Measurements from ENCODE around the gene INPP5D.

INPP5D gene

GRCh38 chr2:233209533-233210171 is 149.5 kb downstream of the INPP5D start:
- DNase-seq (ENCODE audit: low spot score), result no peak

- DNase-seq (ENCODE audit: low spot score), result no peak
Observed at GRCh38 chr2:233210281-233210680, 150.1 kb downstream of the INPP5D start.

GRCh38 chr2:233210843-233211547 is 150.9 kb downstream of the INPP5D start:
- DNase-seq (ENCODE audit: low spot score), result no peak

GRCh38 chr2:233211548-233211895 is 151.4 kb downstream of the INPP5D start:
- no peak for DNase-seq (ENCODE audit: low spot score)

DNA sequence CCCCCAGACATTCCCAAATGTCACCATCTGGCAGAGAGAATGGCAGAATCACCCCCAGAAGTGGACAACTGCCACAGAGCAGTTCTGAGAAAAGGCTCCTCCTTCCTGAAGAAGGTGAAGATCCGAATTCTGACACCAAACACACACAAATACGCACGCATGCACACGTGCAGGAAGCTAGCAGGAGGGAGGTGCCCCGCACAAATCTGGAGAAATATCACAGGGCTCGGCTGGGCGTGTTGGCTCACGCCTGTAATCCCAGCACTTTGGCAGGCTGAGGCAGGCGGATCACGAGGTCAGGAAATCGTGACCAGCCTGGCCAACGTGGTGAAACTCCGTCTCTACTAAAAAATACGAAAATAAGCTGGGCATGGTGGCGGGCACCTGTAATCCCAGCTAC is 152.9 kb downstream of the INPP5D start:
- DNase-seq (ENCODE audit: low spot score), result no peak

DNA sequence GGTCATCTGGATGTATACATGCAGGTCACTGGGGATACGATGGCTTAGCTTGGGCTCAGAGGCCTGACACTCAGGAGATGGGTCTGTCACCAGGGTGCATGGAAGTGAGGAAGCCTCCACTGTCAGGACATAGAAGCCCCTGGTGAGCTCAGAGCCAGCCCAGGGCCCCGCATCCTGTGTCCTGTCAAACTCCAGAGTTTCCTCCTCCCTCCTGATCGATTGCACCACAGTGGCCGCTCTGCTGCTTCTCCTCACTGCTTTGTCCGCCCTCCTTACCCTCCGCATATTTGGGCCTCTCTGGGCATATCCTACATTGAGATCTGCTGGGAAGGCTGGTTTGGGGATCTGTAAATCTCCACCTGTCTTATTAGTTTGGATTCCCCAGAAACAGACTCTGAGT is 153.8 kb downstream of the INPP5D start:
- no peak for DNase-seq (ENCODE audit: low spot score)

DNA sequence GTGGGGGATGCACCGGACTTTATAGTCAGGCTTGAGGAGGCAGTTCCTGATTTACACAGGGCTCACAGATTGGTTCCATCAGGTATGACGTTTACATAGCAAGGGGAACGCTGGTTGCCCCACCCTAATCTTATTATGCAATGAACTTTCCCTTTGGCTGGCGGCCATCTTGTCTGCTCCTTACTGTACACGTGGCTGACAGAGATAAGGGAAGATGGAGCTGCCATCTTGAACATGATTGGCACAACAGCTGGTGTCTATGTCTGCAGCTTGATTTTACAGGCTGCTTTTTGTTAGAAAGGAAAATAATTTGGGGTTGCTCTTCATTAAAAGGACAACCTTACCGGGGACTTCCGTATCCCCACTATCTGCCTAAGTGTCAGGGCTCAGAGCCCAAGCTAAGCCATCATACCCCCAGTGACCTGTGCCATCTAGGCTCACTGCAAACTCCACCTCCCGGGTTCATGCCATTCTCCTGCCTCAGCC is 157.8 kb downstream of the INPP5D start:
- no peak for DNase-seq (ENCODE audit: low spot score)

DNA sequence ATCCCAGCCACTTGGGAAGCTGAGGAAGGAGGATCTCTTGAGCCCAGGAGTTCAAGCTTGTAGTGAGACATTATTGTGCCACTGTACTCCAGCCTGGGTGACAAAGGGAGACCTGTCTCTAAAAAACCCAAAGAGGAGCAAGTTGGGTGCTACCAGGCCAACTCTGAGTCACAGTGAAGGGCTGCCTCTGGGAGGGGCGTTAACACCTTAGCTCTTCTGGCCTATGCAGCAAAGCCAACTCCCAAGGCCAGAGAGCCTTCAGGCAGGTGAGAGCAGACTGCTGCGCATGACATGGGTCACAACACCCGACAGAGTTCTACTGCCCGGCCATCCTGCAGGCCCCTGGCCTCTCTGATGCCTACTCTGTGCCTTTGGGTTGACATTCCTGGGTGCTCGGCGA is 158.7 kb downstream of the INPP5D start:
- no peak for DNase-seq (ENCODE audit: low spot score)

DNA sequence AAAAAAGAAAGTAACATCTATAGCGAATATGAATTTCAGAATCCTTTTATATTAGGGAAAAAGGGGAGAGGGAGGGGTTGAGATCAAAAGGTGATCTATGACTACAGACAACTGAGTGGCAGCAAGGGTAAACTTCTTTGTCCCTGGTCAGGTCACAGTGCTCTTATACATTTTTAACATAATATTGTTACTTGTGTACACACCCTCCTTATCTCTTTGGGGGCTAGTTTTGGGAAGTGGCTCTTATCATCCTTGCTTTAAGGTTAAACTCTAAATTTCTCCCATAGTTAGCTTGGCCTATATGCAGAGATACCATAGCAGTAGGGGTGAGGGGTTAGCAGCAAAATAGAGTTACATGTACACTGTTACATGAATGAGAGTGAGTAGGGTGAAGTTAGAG is 159.7 kb downstream of the INPP5D start:
- no peak for DNase-seq (ENCODE audit: low spot score)

GRCh38 chr2:233221378-233222063 is 161.4 kb downstream of the INPP5D start:
- DNase-seq (ENCODE audit: low spot score), result no peak

GRCh38 chr2:233223059-233223894 is 163.1 kb downstream of the INPP5D start:
- no peak for DNase-seq (ENCODE audit: low spot score)

DNA sequence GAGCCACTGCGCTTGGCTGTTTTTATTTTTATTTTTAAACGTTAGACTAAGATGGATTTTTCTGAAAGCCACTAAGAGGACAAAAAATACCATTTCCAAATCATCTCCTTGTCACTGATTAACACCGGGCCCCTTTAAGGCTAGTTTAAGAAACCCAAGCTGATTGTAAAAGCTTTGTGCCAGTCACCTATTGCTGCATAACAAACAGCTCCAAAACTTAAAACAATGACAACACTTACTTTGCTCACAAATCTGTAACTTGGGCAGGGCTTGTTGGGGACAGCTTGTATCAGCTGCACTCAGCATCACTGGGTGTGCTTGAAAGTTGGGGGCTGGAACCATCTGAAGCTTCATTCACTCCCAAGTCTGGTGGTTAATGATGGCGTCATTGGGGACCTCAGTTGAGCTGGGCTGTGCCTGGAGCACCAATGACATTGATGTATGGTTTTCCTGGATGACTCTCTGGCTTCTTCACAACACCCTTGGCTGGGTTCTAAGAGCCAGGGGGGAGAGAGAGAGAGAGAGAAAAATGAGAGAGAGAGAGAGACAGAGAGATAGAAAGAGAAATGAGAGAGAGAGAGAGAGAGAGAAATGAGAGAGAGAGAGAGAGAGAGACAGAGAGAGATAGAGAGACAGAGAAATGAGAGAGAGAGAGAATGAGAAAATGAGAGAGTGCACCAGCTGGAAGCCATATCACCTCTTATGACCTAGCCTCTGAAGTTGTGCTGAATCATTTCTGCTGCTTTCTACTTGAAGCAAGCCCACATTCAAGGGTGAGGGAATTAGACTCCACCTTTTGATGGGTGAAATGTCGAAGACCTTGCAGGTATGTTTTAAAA is 165.3 kb downstream of the INPP5D start:
- DNase-seq (ENCODE audit: low spot score), result no peak

- DNase-seq (ENCODE audit: low spot score), result no peak
Observed at GRCh38 chr2:233226511-233227031, 166.4 kb downstream of the INPP5D start.

DNA sequence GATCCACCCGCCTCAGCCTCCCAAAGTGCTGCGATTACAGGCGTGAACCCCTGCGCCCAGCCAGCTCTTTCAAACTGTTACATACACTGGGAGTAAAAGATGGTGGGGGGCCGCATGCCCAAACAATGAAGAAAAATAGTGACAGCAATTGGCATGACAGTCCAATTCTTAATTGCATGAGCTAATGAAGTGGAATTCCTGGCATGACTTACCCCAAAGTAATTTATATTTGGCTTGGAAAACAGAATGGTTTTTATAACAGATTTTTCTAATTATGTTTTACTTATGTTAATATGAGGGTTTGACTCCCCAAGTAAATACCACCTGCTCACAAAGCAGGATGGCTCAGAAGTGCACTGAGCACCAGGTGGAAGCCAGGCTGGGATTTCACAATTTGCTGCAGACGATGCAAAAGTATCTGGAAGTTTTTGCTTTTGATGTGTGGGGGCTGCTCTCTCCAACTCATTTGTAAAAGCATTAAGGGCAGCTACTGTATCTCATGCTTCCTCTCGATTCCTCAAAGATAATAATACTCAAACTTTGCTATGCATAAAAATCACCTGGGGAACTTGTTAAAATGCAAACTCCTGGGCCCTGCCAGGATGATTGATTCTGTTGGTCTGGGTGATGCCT is 167.3 kb downstream of the INPP5D start:
- no peak for DNase-seq (ENCODE audit: low spot score)

GRCh38 chr2:233228376-233228775 is 168.2 kb downstream of the INPP5D start:
- DNase-seq (ENCODE audit: low spot score), result no peak

DNA sequence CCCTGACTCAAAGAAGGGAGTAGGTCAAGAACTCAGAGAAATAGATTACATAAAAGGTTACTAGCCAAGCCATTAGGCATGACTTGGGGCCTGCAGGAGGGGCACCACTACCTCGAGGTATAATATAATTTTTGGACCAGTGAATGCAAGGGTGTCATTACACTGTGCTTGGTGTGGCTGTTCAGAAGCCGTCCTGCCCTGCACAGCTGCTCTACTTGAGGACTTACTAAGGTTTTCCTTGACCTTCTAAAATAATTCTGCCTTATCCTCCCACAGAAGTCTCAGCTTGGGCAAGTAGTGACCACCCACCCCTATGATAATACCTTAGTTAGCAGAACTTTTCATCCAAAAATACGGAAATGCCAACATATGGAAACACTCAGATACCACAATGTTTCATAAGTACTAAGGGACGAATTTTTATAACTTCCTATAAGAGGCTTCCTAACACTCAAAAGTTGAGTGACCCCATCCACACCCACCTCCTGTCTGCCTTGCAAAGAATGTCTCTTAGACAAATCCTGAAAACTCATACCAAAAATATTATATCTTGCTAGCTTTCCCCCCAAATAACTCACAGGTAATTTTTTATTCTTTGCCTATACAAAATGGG is 173.6 kb downstream of the INPP5D start:
- no peak for DNase-seq (ENCODE audit: low spot score)

- no peak for DNase-seq (ENCODE audit: low spot score)
Observed at GRCh38 chr2:233234264-233234663, 174.1 kb downstream of the INPP5D start.

GRCh38 chr2:233234996-233235395 is 174.9 kb downstream of the INPP5D start:
- no peak for DNase-seq (ENCODE audit: low spot score)

GRCh38 chr2:233235977-233236376 is 175.8 kb downstream of the INPP5D start:
- DNase-seq (ENCODE audit: low spot score), result no peak

All from CD4-positive, alpha-beta T cell treated with Interleukin-15 for 4 hours (primary cell).